Stimulated activated CD4-positive, alpha-beta T cell treated with anti-CD3 and anti-CD28 coated beads, Interleukin-15, amount 100 ng/mL, for 1 hour (primary cell): ENCODE results near the gene SLC24A3.
"Not testable (repeated sequence)": the region's sequence is repeated elsewhere in the genome, so short reads cannot be mapped to it uniquely, and the experiment has no call there.

Experiments
- DNase-seq, 2 donors: peaks; one replicate each; pipeline ENCODE4 v3.0.0-alpha.2; 2020; ENCODE audit warnings: low read depth in 1 of 2, low spot score in 1 of 2

The SLC24A3 gene

GRCh38 chr20:19659448-19659847 lies 447.0 kb downstream of the SLC24A3 start:
- no peak for DNase-seq

- DNase-seq = no peak
Measured at GRCh38 chr20:19660808-19661378, 448.5 kb downstream of the SLC24A3 start.

GRCh38 chr20:19661717-19662636 lies 449.5 kb downstream of the SLC24A3 start:
- DNase-seq = peak in 1 of 2 donors; percentile 2

GRCh38 chr20:19662637-19662995 lies 450.2 kb downstream of the SLC24A3 start:
- no peak for DNase-seq

GRCh38 chr20:19668418-19668817 lies 456.0 kb downstream of the SLC24A3 start:
- no peak for DNase-seq

- no peak for DNase-seq
Measured at GRCh38 chr20:19670829-19671228, 458.4 kb downstream of the SLC24A3 start.

GRCh38 chr20:19671374-19671773 lies 458.9 kb downstream of the SLC24A3 start:
- no peak for DNase-seq

- DNase-seq = no peak
Measured at GRCh38 chr20:19672498-19672897, 460.1 kb downstream of the SLC24A3 start.

- no peak for DNase-seq
Measured at GRCh38 chr20:19673575-19673974, 461.1 kb downstream of the SLC24A3 start.

- no peak for DNase-seq
Measured at GRCh38 chr20:19676202-19676601, 463.8 kb downstream of the SLC24A3 start.

- no peak for DNase-seq
Measured at GRCh38 chr20:19677336-19677735, 464.9 kb downstream of the SLC24A3 start.

- not testable (repeated sequence) for DNase-seq
Measured at GRCh38 chr20:19678591-19678990, 466.1 kb downstream of the SLC24A3 start.

- DNase-seq = no peak
Measured at GRCh38 chr20:19679900-19680495, 467.6 kb downstream of the SLC24A3 start.

- DNase-seq = no peak
Measured at GRCh38 chr20:19682249-19682648, 469.8 kb downstream of the SLC24A3 start.

- DNase-seq = no peak
Measured at GRCh38 chr20:19683188-19683587, 470.7 kb downstream of the SLC24A3 start.

GRCh38 chr20:19683822-19684221 lies 471.4 kb downstream of the SLC24A3 start:
- no peak for DNase-seq

GRCh38 chr20:19688031-19688806 lies 475.8 kb downstream of the SLC24A3 start:
- no peak for DNase-seq

- no peak for DNase-seq
Measured at GRCh38 chr20:19690462-19690861, 478.0 kb downstream of the SLC24A3 start.

GRCh38 chr20:19691125-19691524 lies 478.7 kb downstream of the SLC24A3 start:
- DNase-seq = no peak

GRCh38 chr20:19692100-19692499 lies 479.7 kb downstream of the SLC24A3 start:
- DNase-seq = no peak

GRCh38 chr20:19692685-19693119 lies 480.3 kb downstream of the SLC24A3 start:
- peak in 1 of 2 donors; percentile 33 for DNase-seq
